HG03565 (cell line): ENCODE measurements around the gene AKAP13.
A peak's percentile ranks its signal among the peaks of the same experiment; 100 is the strongest.
"Not testable (repeated sequence)": the region's sequence is repeated elsewhere in the genome, so short reads cannot be mapped to it uniquely, and the experiment has no call there.

Source experiments
- ATAC-seq: cut with Tn5 transposase; IDR thresholded peaks from one replicate; pipeline ENCODE4 v1.9.1; 2021; ENCODE audit warnings: mild to moderate bottlenecking, moderate library complexity; ENCODE audit not compliant: unreplicated experiment

Gene AKAP13

GRCh38 chr15:85636351-85636750, 255.9 kb downstream of the AKAP13 start:
- no peak for ATAC-seq

DNA sequence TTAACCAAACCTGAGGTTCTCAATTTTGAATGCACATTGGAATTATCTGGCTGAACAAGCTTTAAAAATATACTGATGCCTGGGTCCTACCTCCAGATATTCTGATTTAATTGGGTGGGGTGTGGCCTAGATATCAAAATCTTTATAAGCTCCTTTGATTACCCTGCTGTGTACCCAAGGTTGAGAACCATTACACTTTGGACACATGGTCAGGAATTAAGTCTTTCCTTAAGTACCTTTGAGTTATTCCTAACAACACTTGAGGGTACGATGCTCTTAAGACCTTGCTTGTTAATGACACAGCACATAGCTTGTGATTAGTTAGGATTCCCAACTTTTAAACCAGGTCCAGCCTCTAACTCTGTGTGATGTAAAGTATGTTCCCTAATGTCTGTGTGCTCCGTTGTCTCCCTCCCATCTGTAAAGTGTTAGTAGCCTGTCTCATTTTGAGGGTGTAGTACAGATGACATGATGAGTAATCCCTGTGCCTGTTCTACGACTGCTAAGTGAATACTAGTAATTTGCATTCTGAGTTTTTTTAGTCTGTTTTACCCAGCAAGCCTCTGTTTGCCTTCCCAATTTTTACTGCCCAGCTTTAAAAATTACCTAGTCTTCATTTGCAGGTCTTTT, 259.5 kb downstream of the AKAP13 start:
- ATAC-seq = peak; percentile 90

DNA sequence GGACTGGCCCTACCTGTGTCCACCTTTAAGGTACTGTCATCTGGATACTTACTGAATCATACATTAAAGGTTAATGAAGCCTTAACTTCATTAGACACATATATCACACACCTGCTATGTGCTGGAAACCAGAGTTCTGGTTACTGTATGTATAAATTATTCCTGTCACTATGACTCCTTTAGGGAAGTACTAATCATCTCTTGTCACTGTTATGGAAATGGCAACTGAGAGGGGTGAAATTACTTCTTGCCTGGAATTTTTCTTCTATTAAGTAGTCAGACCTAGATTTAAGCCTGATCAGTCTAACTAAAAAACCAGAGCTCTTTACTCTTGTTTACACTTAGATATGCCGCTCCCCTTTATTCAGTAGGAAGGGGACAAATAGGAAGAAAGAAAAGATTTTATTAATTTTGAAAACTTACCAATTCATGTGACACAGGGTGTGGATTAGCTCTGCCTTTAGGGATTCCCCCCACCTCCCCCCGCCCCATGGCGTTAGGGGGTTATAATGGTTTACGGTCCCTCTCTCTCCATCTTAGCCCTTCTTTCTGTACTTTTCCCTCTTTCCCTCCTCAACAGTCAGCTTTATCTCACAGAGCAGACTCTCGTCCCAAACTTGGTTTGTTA, 261.8 kb downstream of the AKAP13 start:
- ATAC-seq = no peak

DNA sequence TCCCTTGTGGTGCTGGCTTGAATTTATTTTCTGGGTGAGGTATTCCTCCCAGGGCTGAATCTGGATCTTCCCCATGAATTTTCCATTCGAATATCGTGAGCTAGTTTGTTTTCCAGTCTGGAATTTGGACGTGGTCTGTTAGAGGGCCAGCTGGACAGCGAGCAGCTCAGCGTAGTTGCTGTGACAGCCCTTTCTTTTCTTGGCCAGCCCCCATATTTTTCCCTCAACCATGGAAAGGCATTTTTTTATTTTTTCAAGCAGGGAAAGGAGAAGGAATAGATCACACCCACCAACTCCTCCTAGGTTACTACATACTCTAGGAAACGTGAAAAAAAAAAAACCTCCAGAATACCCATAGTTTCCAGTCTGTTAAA, 262.3 kb downstream of the AKAP13 start:
- no peak for ATAC-seq

GRCh38 chr15:85646538-85647091, 266.2 kb downstream of the AKAP13 start:
- peak; percentile 84 for ATAC-seq

GRCh38 chr15:85649372-85649771, 269.0 kb downstream of the AKAP13 start:
- ATAC-seq = peak; percentile 37

DNA sequence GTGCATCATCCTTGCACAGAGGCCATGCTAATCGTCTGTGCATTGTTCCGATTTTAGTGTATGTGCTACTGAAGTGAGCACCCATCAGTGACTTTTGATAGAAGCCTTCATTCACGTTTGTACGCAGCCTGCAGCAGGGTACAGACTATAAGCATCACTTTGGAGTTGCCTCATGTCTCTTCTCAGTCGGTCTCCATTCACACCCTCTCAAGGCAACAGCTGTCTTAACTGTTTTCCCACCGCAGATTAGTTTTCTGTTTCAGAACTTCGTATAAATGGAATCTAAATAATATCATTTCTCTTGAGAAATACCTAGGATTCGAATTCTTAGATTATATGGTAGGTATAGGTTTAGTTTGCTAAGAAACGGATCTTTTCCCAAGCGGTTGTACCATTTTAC, 271.1 kb downstream of the AKAP13 start:
- no peak for ATAC-seq

DNA sequence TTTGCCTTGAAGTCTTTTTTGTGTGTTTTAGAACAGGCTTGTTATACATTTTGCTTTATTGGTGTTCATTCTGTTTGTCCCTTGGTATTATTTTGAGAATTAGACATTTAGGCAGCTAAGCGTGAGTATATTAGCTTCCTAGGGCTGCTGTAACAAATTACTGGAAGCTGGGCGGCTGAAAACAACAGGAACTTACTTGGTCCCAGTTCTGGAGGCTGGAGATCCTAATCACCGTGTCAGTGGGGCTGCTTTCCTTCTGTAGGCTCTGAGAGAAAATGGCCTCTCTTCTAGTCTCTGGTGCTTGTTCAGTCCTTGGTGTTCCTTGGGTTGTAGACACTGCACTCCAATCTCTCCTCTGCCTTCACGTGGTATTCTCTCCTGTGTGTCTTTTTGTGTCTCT, 272.1 kb downstream of the AKAP13 start:
- no peak for ATAC-seq

DNA sequence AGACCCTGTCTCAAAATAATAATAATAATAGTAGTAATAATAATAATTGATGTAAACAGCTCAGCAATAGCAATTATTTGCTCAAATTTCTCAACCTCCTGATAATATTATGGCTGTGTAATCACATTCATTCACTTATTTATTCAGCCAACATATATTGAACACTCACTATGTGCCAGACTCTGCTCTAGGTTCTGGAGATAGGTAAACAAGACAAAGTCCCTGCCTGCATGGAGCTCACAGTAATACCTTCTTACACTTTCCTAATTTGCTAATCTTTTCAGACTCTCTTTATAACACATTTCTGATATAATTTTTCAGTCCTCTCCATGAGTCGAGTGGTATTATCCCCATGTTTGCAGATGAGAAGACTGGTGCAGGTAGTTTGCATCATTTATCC, 276.7 kb downstream of the AKAP13 start:
- no peak for ATAC-seq

DNA sequence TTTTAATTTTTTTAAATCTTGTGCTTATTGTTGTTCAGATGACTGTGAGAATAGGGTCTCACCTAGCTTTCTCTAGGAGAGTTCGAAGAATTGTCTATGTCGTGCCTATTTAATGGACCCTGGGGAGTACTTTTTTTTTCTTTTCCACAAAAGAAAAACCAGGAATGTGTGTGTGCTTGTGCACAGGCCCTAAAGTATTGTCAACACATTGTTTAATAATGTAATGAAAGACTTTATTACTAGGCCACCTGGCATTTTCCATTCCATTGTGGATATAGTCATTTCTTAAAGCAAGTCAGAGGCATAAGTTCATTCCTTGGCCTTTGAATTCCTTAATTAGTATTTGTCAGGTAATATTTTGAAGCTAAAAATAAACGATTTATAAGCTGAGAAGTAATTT, 278.4 kb downstream of the AKAP13 start:
- ATAC-seq = no peak

- ATAC-seq = no peak
Observed at GRCh38 chr15:85661859-85662258, 281.5 kb downstream of the AKAP13 start.

GRCh38 chr15:85665677-85666076, 285.3 kb downstream of the AKAP13 start:
- ATAC-seq = not testable (repeated sequence)

DNA sequence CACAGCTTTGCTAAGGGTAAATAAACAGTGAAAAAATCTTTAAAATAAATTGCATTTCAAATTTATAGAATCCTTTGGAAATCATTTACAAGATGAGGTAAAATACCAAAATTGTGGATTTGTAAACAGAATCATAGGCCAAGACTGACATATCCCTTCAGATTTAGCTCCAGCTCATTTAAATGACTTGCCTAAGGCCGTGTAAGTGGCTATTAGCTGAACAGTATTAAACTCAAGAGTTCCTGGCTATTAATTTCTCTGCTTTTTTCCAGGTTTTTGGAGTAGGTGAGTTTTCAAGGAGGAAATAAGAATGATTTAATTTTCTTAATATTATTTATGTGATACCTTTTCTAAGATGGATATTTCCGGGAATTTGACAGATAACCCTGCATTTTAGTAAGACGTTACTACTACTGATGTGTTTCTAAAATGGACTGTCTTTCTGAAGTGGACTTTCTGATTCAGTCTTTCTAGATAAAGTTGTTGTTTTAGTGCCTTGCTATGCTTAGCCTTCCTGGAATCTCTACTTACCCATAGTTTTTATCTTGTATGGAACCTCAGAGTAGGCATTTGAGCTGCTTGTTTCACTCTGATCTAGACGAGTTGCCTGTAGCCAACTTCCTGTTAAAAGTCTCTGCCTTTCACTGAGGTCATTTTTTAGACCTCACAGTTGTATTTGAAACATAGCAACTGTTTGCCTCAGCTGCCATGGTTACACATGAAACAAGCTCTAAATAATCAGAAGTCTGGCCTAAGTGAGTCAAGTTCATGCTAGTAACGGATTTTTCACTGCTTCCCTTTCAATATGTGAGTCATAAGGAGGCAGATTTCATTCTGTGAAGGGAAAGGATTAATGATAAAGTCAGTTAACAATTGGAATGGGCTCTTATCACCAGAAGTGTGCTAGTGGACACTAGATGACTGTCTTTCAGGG, 287.4 kb downstream of the AKAP13 start:
- ATAC-seq = peak; percentile 91

- ATAC-seq = no peak
Observed at GRCh38 chr15:85671156-85671555, 290.8 kb downstream of the AKAP13 start.

DNA sequence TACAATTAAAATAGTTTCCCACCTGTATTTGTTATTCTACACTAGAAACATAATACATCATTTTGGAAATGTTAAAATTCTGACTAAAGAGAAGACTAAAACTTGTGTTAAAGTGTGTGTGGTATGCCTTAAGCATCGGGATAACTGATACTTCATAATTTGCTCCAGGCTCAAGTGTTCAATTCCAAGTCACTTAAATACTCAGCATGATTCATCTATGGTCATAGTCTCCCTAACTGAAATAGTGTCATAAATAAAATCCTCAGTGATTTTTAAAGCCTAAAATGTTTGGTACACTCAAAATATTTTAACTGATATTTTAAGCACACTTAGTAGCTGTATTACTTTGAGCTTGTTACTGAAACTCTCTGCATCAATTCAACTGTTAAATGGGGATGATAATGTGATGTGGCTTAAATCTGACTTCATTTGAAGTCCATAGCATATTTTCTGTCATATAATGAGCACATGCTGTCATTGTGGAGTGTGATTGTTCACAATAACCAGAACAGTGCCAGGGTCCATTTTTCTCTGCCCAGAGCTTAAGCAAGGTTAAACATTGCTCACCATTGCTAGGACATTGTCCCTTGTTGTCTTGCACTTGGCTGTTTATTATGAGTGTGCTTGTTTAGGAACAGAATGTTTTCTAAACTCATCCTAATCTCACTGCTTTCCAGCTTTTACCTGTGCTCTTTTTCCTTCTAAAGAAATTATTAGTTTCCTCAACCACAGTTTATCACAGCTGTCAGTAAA, 292.1 kb downstream of the AKAP13 start:
- ATAC-seq = no peak

GRCh38 chr15:85673326-85673725, 292.9 kb downstream of the AKAP13 start:
- no peak for ATAC-seq

DNA sequence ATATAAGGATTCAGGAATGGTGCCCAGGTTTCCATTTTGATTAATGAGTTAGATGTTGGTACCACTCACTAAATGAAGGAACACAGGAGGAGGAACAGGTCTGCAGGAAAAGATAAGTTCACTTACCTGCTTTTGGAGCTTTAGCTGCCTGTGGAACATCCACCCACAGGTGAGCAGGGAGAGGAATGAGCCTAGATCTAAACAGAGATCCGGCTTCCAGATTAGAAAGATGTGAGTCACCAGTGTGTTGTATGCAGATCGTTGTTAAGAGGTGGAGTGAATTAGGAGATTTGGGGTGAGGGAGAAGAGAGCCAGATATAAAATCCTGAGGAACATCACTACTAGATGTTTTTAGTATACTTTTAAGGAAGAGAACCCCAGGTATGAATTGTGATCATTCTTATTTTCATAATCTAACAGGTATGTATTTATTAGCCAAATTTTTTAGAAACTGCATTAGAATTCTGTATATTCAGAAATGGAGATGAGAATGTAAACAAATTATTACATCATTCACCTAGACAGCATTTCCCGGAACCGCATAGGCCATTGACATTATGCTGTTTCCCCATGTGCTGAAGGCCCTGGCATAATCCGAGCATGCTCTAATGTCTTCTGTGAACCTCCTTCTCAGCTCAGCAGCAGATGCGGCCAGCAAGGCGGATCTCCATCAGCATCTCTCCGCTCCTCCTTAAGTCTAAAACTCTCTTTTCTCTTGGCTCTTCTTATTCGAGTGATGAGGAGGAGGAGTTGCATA, 296.1 kb downstream of the AKAP13 start:
- ATAC-seq = no peak

DNA sequence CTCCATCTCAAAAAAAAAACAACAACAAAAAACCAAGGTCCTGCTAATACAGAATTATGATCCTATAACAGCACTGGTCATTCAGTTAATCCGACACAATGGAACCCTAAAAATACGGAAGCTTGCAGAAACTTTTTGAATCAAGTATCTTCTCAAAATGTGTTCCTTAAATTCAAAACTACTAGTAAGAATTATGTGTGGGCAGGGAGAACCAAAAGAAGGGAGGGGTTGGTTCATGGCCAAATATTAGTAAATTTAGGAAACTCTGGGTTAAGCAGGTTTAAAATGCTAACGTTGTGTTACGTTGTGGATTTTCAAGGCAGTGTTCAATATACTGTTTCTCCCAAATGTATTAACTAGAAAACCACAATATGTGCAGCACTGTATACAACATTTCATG, 298.8 kb downstream of the AKAP13 start:
- ATAC-seq = no peak

GRCh38 chr15:85681386-85681785, 301.0 kb downstream of the AKAP13 start:
- ATAC-seq = no peak

DNA sequence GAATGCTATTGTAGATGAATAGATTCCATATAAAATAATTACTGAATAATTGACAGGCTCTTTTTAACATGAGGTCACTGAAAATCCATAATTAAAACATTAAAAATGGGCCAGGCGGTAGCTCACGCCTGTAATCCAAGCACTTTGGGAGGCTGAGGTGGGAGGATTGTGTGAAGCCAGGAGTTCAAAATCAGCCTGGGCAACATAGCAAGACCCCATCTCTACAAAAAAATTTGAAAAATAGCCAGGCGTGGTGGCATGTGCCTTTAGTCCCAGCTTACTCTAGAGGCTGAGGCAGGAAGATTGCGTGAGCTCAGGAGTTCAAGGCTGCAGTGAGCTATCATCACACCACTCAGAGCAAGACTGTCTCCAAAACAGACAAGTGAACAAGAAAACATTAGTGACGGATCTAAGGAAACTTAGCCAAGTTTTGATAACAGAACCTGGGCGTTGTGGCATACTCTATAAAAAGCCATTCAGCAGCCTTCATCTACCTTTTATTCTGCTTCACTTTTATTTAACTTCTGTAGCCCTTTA, 303.8 kb downstream of the AKAP13 start:
- ATAC-seq = no peak
